Stimulated activated CD8-positive, alpha-beta memory T cell treated with anti-CD3 and anti-CD28 coated beads, Interleukin-4, amount 100 ng/mL, for 4 hours (primary cell): ENCODE measurements around the gene SNRNP48.

ENCODE experiments used
- DNase-seq, 2 donors: peaks; one replicate each; pipeline ENCODE4 v3.0.0-alpha.2; 2020; ENCODE audit warnings: low read depth in 2 of 2, low spot score in 1 of 2

Gene SNRNP48

GRCh38 chr6:7589949-7590917 is at the start of gene SNRNP48:
TSS of gene SNRNP48 (plus strand) at chr6:7590198. CDS start at chr6:7590258, 60 bp downstream.
- DNase-seq, result peak; percentile 75 to 84

- DNase-seq, result no peak
Measured at GRCh38 chr6:7540595-7540994, 49.4 kb upstream of the SNRNP48 start.

GRCh38 chr6:7541175-7542064 is 48.6 kb upstream of the SNRNP48 start, which contains the start of gene DSP:
TSS of gene DSP (plus strand) at chr6:7541671. CDS start at chr6:7541916, 245 bp downstream.
- DNase-seq, result no peak

GRCh38 chr6:7542065-7542873 is 47.7 kb upstream of the SNRNP48 start:
- no peak for DNase-seq

- no peak for DNase-seq
Measured at GRCh38 chr6:7542874-7543624, 46.9 kb upstream of the SNRNP48 start.

GRCh38 chr6:7543789-7544424 is 46.1 kb upstream of the SNRNP48 start:
- no peak for DNase-seq

- DNase-seq, result no peak
Measured at GRCh38 chr6:7544597-7544996, 45.4 kb upstream of the SNRNP48 start.

GRCh38 chr6:7545316-7546019 is 44.5 kb upstream of the SNRNP48 start:
- DNase-seq, result no peak

GRCh38 chr6:7546020-7546369 is 44.0 kb upstream of the SNRNP48 start:
- no peak for DNase-seq

DNA sequence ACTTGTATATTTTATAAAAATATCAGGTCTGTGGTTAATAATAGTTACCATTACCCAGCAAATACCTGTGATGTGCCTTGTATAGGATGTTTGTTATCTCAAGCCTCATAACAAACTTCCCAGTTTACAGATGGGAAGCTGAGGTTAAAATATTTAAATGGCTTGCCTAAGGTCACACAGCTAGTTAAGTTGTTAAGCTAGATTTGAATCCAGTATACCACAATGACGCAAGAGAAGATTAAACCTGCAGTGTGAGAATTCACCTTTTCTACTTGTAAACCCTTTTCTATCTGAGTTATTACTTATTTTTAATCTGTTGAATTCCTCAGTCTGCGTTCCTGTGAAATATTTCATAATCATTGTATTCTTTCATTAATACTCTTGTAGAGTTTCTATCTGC is 43.6 kb upstream of the SNRNP48 start:
- DNase-seq, result no peak

DNA sequence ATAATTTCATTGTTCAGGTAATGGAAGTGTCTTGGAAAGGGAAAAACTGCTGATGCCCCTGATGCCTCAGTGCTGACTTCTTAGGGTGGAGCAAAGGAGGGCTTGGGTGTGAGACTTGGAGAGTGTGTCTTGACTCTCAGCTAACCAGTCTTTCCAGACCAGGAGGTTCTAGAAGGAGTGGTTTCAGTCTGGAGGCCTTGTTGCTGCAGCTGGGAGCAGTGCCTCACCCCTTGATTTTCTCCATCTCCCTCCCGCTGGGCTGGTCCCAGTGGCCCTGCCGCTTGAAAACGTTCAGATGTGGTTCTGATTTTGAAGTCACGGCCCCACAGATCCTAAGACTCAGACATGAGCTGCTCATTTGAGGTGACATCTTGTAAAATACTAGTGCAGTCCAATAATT is 43.1 kb upstream of the SNRNP48 start:
- no peak for DNase-seq

GRCh38 chr6:7547315-7547714 is 42.7 kb upstream of the SNRNP48 start:
- DNase-seq, result no peak

- DNase-seq, result no peak
Measured at GRCh38 chr6:7550433-7550801, 39.6 kb upstream of the SNRNP48 start.

GRCh38 chr6:7554533-7555275 is 35.3 kb upstream of the SNRNP48 start:
- no peak for DNase-seq

DNA sequence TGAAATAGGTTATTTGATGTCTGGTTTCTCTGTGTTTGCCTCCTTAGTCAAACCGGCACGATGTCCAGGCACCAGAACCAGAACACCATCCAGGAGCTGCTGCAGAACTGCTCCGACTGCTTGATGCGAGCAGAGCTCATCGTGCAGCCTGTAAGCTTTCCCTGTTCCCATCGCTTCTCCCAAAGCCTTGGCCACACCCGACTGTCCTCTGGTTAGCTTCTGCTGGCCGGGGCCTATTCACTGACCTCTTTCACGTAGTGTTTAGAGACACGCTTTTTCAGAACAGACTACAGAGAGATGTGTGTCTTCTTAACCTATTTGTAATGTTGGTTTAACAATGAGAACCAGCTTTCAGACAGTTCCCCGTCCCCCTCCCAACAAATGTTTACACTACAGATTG is 34.3 kb upstream of the SNRNP48 start:
- DNase-seq, result no peak

- no peak for DNase-seq
Measured at GRCh38 chr6:7556394-7557106, 33.4 kb upstream of the SNRNP48 start.

DNA sequence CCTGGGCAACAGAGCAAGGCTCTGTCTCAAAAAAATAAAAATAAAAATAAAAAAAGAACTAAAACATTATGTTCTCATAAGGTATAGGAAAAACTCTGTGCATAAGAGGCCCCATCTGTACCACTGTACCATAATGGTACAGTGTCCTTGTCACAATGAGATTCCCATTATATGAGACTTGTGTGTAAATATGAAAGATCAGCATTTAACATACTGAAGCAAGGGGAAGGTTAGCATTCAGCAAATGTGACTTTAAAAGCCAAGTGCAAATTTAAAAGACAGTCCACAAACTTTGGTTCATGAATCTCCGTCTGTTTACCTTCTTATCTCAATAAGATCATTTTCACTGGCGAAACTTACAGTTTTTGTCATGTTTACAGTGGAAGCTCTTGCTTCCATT is 32.3 kb upstream of the SNRNP48 start:
- no peak for DNase-seq

GRCh38 chr6:7558781-7559180 is 31.2 kb upstream of the SNRNP48 start:
- DNase-seq, result no peak
